Vagina (tissue), 2 donors: ENCODE data around the gene LTA4H. TPM values are rescaled to one million over a fixed set of nuclear protein-coding genes. Genes with fewer than 3 reads are reported as not detected.

ENCODE experiments used
- DNase-seq, 2 donors: peaks; one replicate each; pipeline ENCODE4 v3.0.0-alpha.2; 2017; ENCODE audit errors: extremely low spot score in 2 of 2
- H3K27ac ChIP-seq: fragments of 200-600 bp; sonication (generic); one replicate; pipeline ENCODE4 v1.5.1; 2019
- H3K27me3 ChIP-seq: fragments of 200-600 bp; sonication (generic); one replicate; pipeline ENCODE4 v1.5.1; 2019
- H3K36me3 ChIP-seq, 2 donors: fragments of 200-600 bp; sonication (generic); one replicate each; pipeline ENCODE4 v1.5.1; 2017 to 2019
- H3K4me1 ChIP-seq: fragments of 200-600 bp; sonication (generic); one replicate; pipeline ENCODE4 v1.5.1; 2019
- H3K4me3 ChIP-seq, 2 donors: fragments of 200-600 bp; sonication (generic); 1 replicate in 1 of 2; 2 replicates in 1 of 2; pipeline ENCODE4 v1.5.1; 2016 to 2019
- H3K9me3 ChIP-seq: fragments of 200-600 bp; sonication (generic); one replicate; pipeline ENCODE4 v1.5.1; 2019
- POLR2A ChIP-seq, 2 donors: fragments of 450-650 bp; IDR thresholded peaks; one replicate each; pipeline ENCODE4 v1.6.1; 2017; ENCODE audit warnings: antibody characterized with exemption in 2 of 2, mild to moderate bottlenecking in 2 of 2, moderate library complexity in 2 of 2
- POLR2AphosphoS5 ChIP-seq, 2 donors: sonication (generic); formaldehyde crosslinking; IDR thresholded peaks; one replicate each; pipeline ENCODE4 v1.9.0; 2017; ENCODE audit warnings: antibody characterized with exemption in 2 of 2, mild to moderate bottlenecking in 2 of 2, low read depth in 1 of 2; ENCODE audit not compliant: insufficient read depth in 1 of 2
- intact Hi-C: fragments of 100-400 bp; cut with DNase I; formaldehyde crosslinking; loops from one replicate; pipeline ENCODE4 v1.15.1; 2023
- total RNA-seq: library from RNA; depleted of rRNA; stranded (reverse); fragments of >200 nt; gene quantifications from one replicate; pipeline ENCODE4 v1.2.3, GENCODE V29; 2016
- TF ChIP-seq, protein P1 (sequence below), 3 experiments: fragments of 450-650 bp in 2 of 3; fragments of 200-600 bp in 1 of 3; sonication (generic) in 1 of 3; IDR thresholded peaks; one replicate each; pipeline ENCODE4 v1.5.1; 2017 to 2019; ENCODE audit warnings: antibody characterized with exemption in 3 of 3, mild to moderate bottlenecking in 2 of 3, moderate library complexity in 2 of 3

LTA4H gene
- total RNA-seq, 1 donor from 2014 or later, result 71.5 TPM

DNA sequence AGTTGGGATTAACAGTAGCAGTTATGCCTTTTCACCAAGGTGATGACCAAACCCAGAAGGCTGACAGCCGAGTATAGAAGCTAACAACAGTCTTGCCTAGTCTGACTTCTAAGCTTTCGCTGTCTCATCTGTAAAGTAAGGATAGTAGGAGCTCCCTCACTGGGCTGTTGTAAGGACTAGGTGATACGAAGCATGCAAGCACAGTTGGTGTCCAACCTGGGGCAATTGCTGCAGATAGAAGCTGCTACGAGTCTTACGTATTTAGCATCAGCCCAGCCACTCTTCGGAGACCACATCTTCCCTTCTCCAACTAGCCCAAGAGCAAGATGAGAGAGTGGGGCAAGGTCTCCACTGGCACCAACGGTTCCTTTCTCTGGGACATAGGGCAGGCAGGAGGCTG lies 45.3 kb downstream of the LTA4H start:
- DNase-seq, result peak in 1 of 2 donors; percentile 40
- Histone ChIP-seq H3K27ac (no peak overlapping the region), H3K36me3 (no peaks in the 10 kb centered on the region), H3K27me3 (no peaks in the 10 kb centered on the region), H3K4me1 (no peaks in the 10 kb centered on the region), H3K4me3 (no peak overlapping the region), H3K9me3 (no peaks in the 10 kb centered on the region)
- TF ChIP-seq, protein P1, sequence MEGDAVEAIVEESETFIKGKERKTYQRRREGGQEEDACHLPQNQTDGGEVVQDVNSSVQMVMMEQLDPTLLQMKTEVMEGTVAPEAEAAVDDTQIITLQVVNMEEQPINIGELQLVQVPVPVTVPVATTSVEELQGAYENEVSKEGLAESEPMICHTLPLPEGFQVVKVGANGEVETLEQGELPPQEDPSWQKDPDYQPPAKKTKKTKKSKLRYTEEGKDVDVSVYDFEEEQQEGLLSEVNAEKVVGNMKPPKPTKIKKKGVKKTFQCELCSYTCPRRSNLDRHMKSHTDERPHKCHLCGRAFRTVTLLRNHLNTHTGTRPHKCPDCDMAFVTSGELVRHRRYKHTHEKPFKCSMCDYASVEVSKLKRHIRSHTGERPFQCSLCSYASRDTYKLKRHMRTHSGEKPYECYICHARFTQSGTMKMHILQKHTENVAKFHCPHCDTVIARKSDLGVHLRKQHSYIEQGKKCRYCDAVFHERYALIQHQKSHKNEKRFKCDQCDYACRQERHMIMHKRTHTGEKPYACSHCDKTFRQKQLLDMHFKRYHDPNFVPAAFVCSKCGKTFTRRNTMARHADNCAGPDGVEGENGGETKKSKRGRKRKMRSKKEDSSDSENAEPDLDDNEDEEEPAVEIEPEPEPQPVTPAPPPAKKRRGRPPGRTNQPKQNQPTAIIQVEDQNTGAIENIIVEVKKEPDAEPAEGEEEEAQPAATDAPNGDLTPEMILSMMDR (IDR thresholded peaks at IDR 0.05), result no peak
- TF ChIP-seq POLR2AphosphoS5 (IDR thresholded peaks at IDR 0.05; ENCODE audit: insufficient read depth in 1 of 2, low read depth in 1 of 2), result no peak
- no peak for TF ChIP-seq POLR2A (IDR thresholded peaks at IDR 0.05)
- intact Hi-C loops, result no loop called here

DNA sequence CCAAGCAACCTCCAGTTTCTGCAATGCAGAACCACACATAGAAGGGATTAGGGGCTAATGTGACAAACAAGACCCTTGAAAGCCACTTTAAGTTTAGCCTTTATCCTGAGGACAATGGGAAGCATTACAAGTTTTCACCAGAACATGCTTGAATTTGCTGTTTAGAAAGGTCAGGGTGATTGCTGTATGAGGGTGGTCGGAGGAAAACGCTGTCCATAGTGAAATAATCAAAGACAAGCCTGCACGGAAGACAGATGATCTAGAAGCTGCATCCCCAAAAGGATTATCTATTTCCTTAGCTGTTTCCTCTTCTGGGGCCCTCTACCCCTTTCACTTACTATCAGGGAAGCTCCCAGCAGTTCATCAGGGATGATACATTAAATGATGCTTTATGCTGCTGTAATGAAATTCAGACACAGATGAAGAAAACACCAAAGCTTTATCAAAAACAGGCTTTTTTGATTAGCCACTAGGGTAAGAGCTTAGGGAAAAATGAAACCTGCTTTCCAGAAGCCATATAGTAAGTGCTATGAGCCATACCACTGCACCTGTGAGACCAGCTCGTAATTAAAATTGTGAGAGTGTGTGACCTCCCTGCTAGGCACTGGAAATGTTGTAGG lies 45.8 kb downstream of the LTA4H start:
- no peaks in the 10 kb centered on the region for H3K4me1 ChIP-seq
- no peak overlapping the region for H3K27ac ChIP-seq
- DNase-seq, result no peak
- H3K27me3 ChIP-seq, result no peaks in the 10 kb centered on the region
- no peaks in the 10 kb centered on the region for H3K36me3 ChIP-seq
- no peak overlapping the region for H3K4me3 ChIP-seq
- no peak for TF ChIP-seq POLR2A (IDR thresholded peaks at IDR 0.05)
- TF ChIP-seq, protein P1 (IDR thresholded peaks at IDR 0.05), result no peak
- no peak for TF ChIP-seq POLR2AphosphoS5 (IDR thresholded peaks at IDR 0.05; ENCODE audit: insufficient read depth in 1 of 2, low read depth in 1 of 2)
- intact Hi-C loops, result no loop called here
- H3K9me3 ChIP-seq, result no peaks in the 10 kb centered on the region

GRCh38 chr12:95988506-95989275 lies 46.7 kb downstream of the LTA4H start:
- DNase-seq, result peak in 1 of 2 donors; percentile 40
- no peak overlapping the region for H3K4me3 ChIP-seq
- no peaks in the 10 kb centered on the region for H3K9me3 ChIP-seq
- intact Hi-C loops, result no loop called here
- H3K36me3 ChIP-seq, result no peaks in the 10 kb centered on the region
- TF ChIP-seq POLR2A (IDR thresholded peaks at IDR 0.05), result no peak
- H3K27ac ChIP-seq, result no peak overlapping the region
- no peaks in the 10 kb centered on the region for H3K27me3 ChIP-seq
- no peaks in the 10 kb centered on the region for H3K4me1 ChIP-seq

GRCh38 chr12:95986635-95987570 lies 48.5 kb downstream of the LTA4H start:
- no peaks in the 10 kb centered on the region for H3K27me3 ChIP-seq
- no peak for TF ChIP-seq POLR2A (IDR thresholded peaks at IDR 0.05)
- TF ChIP-seq, protein P1 (IDR thresholded peaks at IDR 0.05), result no peak
- TF ChIP-seq POLR2AphosphoS5 (IDR thresholded peaks at IDR 0.05; ENCODE audit: insufficient read depth in 1 of 2, low read depth in 1 of 2), result no peak
- H3K4me1 ChIP-seq, result no peaks in the 10 kb centered on the region
- no peaks in the 10 kb centered on the region for H3K9me3 ChIP-seq
- H3K27ac ChIP-seq, result no peak overlapping the region
- peak in 1 of 2 donors; percentile 77 for DNase-seq
- no peak overlapping the region for H3K4me3 ChIP-seq
- no peaks in the 10 kb centered on the region for H3K36me3 ChIP-seq
- intact Hi-C loops, result no loop called here

GRCh38 chr12:95984682-95985081 lies 50.7 kb downstream of the LTA4H start:
- no peak overlapping the region for H3K27ac ChIP-seq
- intact Hi-C loops, result no loop called here
- H3K27me3 ChIP-seq, result no peaks in the 10 kb centered on the region
- H3K9me3 ChIP-seq, result no peaks in the 10 kb centered on the region
- H3K4me3 ChIP-seq, result no peak overlapping the region
- TF ChIP-seq POLR2AphosphoS5 (IDR thresholded peaks at IDR 0.05; ENCODE audit: insufficient read depth in 1 of 2, low read depth in 1 of 2) (no peak), POLR2A (IDR thresholded peaks at IDR 0.05) (no peak)
- TF ChIP-seq, protein P1 (IDR thresholded peaks at IDR 0.05), result no peak
- H3K4me1 ChIP-seq, result no peaks in the 10 kb centered on the region
- H3K36me3 ChIP-seq, result no peaks in the 10 kb centered on the region
- no peak for DNase-seq
